NB4 (cell line): ENCODE results near the gene NHSL1.

ENCODE experiments used
- DNase-seq: peaks from one replicate; pipeline ENCODE4 v3.0.0; 2010; ENCODE audit warnings: low read depth
- H3K4me3 ChIP-seq: one replicate; pipeline ENCODE4 v1.5.1; 2011; ENCODE audit warnings: mild to moderate bottlenecking, low read depth, low read length, moderate library complexity
- MYC ChIP-seq: IDR thresholded peaks from 2 replicates; pipeline ENCODE4 v1.6.1; 2011; ENCODE audit warnings: low read depth, low read length
- POLR2A ChIP-seq: IDR thresholded peaks from 2 replicates; pipeline ENCODE4 v1.6.1; 2011; ENCODE audit warnings: mild to moderate bottlenecking; ENCODE audit not compliant: insufficient read length; ENCODE audit errors: extremely low read depth
- TF ChIP-seq, protein P1 (sequence below): IDR thresholded peaks from 2 replicates; pipeline ENCODE4 v1.6.1; 2011; ENCODE audit warnings: low read depth, low read length
- TF ChIP-seq, protein P2 (sequence below): IDR thresholded peaks from one replicate; pipeline ENCODE4 v1.5.1; 2012; ENCODE audit warnings: low read depth, low read length

Gene NHSL1

DNA sequence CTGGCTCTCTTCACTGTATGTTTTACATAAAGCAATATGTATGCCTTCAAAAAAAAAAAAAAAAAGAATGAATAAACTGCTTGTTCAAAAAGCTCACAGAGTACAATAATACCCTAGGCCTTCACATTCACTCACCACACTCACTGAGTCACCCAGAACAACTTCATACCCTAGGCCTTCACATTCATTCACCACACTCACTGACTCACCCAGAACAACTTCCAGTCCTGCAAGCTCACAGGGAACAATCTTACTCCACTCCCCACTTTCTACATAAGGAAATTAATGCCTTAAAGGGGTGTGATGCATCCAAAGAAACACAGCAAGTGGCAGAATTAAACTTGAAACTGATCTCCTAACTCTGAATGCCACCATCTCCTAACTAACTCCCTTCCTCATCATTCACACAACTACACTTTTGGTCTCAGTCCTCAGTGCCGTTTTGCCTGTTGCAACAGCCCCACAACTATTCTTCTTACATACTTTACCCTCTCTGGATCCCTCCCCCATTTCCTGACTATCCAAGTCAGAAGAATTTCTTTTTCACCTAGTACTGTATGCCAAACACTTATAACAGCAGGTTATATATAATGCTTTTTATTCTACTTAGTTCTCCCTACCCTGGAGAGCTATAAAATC, 34.2 kb downstream of the NHSL1 start:
- no peak for TF ChIP-seq MYC
- no peak for TF ChIP-seq POLR2A
- TF ChIP-seq, protein P1, sequence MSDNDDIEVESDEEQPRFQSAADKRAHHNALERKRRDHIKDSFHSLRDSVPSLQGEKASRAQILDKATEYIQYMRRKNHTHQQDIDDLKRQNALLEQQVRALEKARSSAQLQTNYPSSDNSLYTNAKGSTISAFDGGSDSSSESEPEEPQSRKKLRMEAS, result no peak
- TF ChIP-seq, protein P2, sequence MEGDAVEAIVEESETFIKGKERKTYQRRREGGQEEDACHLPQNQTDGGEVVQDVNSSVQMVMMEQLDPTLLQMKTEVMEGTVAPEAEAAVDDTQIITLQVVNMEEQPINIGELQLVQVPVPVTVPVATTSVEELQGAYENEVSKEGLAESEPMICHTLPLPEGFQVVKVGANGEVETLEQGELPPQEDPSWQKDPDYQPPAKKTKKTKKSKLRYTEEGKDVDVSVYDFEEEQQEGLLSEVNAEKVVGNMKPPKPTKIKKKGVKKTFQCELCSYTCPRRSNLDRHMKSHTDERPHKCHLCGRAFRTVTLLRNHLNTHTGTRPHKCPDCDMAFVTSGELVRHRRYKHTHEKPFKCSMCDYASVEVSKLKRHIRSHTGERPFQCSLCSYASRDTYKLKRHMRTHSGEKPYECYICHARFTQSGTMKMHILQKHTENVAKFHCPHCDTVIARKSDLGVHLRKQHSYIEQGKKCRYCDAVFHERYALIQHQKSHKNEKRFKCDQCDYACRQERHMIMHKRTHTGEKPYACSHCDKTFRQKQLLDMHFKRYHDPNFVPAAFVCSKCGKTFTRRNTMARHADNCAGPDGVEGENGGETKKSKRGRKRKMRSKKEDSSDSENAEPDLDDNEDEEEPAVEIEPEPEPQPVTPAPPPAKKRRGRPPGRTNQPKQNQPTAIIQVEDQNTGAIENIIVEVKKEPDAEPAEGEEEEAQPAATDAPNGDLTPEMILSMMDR, result no peak

DNA sequence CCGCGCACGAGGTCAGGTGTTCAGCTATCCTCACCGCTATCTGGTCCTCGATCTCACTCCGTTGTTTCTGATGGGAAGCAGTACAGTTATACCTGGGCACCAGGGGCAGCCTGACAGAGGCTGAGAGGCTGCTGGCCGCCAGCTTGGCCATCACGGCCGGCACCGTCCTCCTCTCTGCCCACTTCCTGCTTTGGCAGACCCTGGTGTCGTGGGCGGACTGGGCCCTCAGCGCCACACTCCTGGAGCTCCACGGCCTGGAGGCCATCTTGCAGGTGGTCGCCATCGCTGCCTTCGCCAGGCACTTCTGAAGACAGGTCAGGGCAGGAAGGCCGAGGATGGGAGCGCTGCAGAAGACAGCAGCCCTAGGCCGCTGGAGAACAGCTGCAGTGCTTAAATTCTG, 35.2 kb downstream of the NHSL1 start:
- no peak for TF ChIP-seq POLR2A
- no peak overlapping the region for H3K4me3 ChIP-seq
- no peak for DNase-seq

More for the DNA sequence above, 34.2 kb downstream of the NHSL1 start:
- DNase-seq, result peak; percentile 47
- no peak overlapping the region for H3K4me3 ChIP-seq

DNA sequence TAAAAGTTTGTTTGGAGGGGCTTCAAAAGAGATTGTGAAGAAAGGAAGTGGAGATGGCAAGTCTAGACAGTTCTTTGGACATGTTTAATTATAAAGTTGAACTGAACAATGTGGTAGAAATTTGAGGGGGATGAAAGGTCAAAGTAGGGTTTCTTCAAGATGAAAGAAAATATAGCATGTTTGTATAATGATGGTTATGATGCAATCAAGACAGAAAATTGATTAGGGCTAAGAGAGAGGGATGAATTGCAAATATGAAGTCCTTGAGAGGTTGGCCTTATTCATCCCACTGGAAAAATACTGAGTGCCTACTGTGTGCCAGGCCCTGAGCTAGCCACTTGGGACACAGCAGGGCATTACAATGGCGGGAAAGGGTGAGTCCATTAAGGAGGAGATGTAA, 37.6 kb downstream of the NHSL1 start:
- TF ChIP-seq POLR2A (no peak), MYC (no peak)
- TF ChIP-seq, protein P2, result no peak
- TF ChIP-seq, protein P1, result no peak
- H3K4me3 ChIP-seq, result no peak overlapping the region
- no peak for DNase-seq

DNA sequence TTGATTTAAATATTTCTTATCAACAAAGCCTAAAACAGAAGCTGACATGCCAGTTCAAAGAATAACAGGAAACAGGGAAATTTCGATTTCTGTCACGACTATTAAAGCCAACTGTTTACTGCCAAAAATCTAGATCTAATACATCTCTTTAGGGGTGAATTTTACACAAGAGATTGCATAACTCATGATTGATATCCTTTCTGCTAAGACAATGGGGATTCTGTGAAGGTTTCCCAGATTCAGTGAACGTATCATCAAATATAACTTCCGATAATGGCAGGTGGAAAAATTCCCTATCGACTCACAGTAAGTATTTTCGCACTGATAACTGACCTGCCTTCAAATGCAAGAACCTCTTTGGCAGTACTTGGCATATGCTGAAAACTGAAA, 42.9 kb downstream of the NHSL1 start:
- TF ChIP-seq MYC (no peak), POLR2A (no peak)
- TF ChIP-seq, protein P1, result no peak
- TF ChIP-seq, protein P2, result no peak
- DNase-seq, result no peak
- H3K4me3 ChIP-seq, result no peak overlapping the region

DNA sequence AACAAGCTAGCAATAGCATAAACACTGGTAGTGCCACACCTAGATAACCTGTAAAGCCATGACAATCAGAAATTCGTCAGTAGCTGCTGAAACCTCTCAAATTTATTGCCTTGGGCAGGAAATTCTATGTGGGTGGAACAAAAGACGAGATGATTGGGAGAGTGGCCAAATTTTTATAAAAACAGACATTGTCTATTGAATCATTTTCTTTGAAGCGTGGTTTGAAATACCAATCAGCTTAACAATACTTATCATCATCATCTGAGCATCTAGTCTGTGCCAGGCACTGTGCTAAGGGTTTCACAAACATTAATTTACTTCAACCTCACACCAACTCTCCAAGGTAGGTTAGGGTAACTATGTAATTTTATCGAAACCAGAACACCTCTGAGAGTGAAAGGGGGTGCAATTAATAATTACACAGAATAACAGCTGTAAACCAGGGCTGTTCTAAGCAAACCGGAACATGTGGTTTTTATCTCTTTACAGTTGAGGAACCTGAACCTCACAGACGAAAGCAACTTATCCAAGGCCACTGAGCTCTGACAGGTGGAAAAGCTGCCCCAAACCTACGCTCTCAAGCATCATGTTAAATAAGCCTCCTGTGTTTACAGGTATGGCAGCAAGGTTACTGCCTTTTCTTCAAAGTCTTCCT, 43.4 kb downstream of the NHSL1 start:
- no peak for DNase-seq
- TF ChIP-seq POLR2A, result no peak
- TF ChIP-seq, protein P2, result no peak
- no peak for TF ChIP-seq MYC
- TF ChIP-seq, protein P1, result no peak
- no peak overlapping the region for H3K4me3 ChIP-seq

DNA sequence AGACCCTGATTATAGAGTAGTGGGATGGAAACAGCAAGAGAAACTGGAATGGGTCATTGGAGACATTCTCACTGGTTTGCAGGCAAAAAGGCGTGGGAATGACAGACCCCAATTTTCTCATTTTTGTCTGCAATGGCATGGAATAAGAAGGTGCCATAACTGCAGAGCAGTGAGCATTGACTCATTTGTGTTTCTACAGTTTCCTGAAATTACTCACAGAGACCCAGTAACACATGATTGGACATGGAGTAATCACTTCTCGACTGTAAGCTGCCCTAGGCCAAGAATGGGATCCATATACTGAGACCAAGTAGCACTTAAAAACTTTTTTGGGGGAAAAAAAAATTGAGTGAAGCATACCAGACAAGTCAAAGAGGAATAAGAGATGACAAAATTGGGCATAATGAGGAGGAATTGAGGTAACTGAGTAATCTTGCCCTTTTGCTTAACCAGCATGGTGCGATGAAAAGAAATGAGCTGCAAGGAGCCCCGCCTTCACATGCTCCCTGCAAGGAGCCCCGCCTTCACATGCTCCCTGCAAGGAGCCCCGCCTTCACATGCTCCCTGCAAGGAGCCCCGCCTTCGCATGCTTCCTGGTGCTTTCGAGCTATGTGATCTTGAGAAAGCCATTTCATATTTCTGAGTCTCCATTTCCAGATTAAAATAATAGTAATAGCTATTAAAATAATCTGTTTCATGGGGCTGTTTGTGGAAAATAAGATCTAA, 44.1 kb downstream of the NHSL1 start:
- no peak for DNase-seq
- TF ChIP-seq MYC (no peak), POLR2A (no peak)
- TF ChIP-seq, protein P1, result no peak
- TF ChIP-seq, protein P2, result no peak

More for the DNA sequence above, 44.1 kb downstream of the NHSL1 start:
- no peak overlapping the region for H3K4me3 ChIP-seq
